Osteoblast (primary cell): ENCODE results near the gene CRIP1. TPM values are rescaled to one million over a fixed set of nuclear protein-coding genes. Genes with fewer than 3 reads are reported as not detected.

Experiments used
- DNase-seq: peaks from one replicate; pipeline ENCODE4 v3.0.0; 2011; ENCODE audit warnings: low spot score, mixed read lengths; ENCODE audit not compliant: insufficient read length; ENCODE audit errors: missing footprints
- H2AFZ ChIP-seq: 2 replicates; pipeline ENCODE4 v1.6.0; 2011; ENCODE audit warnings: mild to moderate bottlenecking, low read length
- H3K27ac ChIP-seq: 2 replicates; pipeline ENCODE4 v1.5.1; 2011; ENCODE audit warnings: mild to moderate bottlenecking, low read depth, low read length, moderate library complexity
- H3K27me3 ChIP-seq: 2 replicates; pipeline ENCODE4 v1.6.0; 2012; ENCODE audit warnings: mild to moderate bottlenecking, control low read depth, inconsistent platforms, low read length, moderate library complexity; ENCODE audit not compliant: insufficient read depth
- H3K36me3 ChIP-seq: 2 replicates; pipeline ENCODE4 v1.5.1; 2011; ENCODE audit warnings: mild to moderate bottlenecking, low read length, control low read depth, moderate library complexity; ENCODE audit not compliant: insufficient read depth
- H3K4me1 ChIP-seq: 2 replicates; pipeline ENCODE4 v1.5.1; 2011; ENCODE audit warnings: mild to moderate bottlenecking, low read length, control low read depth, moderate library complexity; ENCODE audit not compliant: insufficient read depth
- H3K4me2 ChIP-seq: 2 replicates; pipeline ENCODE4 v1.6.0; 2011; ENCODE audit warnings: mild to moderate bottlenecking, low read length; ENCODE audit not compliant: insufficient read depth
- H3K4me3 ChIP-seq: fragments of 200-600 bp; sonication (generic); 3 replicates; pipeline ENCODE4 v1.5.1; 2012; ENCODE audit warnings: mild to moderate bottlenecking, low read length, inconsistent platforms; ENCODE audit not compliant: insufficient read depth
- H3K79me2 ChIP-seq: 2 replicates; pipeline ENCODE4 v1.6.0; 2012; ENCODE audit warnings: mild to moderate bottlenecking, low read length, control low read depth, inconsistent platforms; ENCODE audit not compliant: insufficient read depth
- H3K9me3 ChIP-seq: 2 replicates; pipeline ENCODE4 v1.5.1; 2011; ENCODE audit warnings: low read depth, low read length, control low read depth
- H4K20me1 ChIP-seq: 2 replicates; pipeline ENCODE4 v1.6.0; 2012; ENCODE audit warnings: mild to moderate bottlenecking, low read length, control low read depth; ENCODE audit not compliant: insufficient read depth
- total RNA-seq: library from RNA; depleted of rRNA; stranded (reverse); fragments of >200 nt; gene quantifications from 2 replicates; pipeline ENCODE4 v1.2.3, GENCODE V29; 2012
- TF ChIP-seq, protein P1 (sequence below): IDR thresholded peaks from 2 replicates; pipeline ENCODE4 v1.5.1; 2011; ENCODE audit warnings: mild to moderate bottlenecking, low read depth, low read length, moderate library complexity; ENCODE audit errors: extremely low read depth

CRIP1 gene
- total RNA-seq, 1 donor = 8.7 TPM

DNA sequence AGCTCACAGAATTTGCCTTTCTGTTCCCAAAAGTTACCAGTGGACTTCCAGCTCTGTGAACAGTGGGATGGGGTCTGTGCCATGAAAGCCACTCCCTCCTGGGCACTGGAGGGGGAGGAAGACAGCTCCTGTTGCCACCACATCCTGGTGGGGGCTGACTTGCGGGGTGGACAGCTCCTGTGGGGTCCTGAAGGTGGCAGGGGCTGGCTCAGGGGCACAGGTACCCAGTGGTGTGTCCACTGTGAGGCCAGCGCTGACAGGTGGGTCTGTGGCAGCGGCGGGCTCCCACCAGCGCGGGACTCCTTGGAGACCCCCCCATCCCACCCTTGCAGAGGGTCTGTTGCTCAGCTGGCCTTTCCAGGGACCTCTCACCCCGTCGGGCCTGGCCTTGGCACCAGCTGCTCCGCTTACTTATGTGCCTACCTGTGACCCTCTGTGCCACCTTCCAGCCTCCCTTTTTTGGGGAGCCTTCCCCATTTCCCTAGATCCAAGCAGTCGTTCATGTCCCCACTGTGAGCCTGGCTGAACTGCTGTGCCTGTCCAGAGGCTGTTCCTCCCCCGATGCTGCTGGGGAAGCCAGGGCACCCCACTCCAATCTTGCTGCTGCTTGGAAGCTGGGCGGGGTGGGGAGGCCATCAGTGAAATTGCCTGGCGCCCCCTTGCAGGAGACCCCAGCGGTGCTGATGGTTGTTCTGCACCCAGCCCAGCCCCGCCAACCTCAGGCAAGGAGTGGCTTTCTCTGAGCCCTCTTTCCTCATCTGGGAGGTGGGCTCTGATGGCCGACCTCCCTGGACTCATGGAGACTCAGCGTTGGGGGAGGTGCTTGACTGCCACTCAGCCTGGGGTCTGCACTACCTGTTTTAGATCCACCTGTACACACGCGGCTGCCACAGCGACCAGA is 6.5 kb downstream of the CRIP1 start:
- Histone ChIP-seq H3K4me1 (peaks cover 3% of the 10 kb centered on the region), H3K79me2 (no peaks in the 10 kb centered on the region), H3K27me3 (no peaks in the 10 kb centered on the region), H3K27ac (no peak overlapping the region), H4K20me1 (peaks cover 2% of the 10 kb centered on the region), H3K4me2 (no peak overlapping the region), H3K4me3 (no peak overlapping the region), H3K9me3 (no peaks in the 10 kb centered on the region), H2AFZ (no peak overlapping the region), H3K36me3 (no peaks in the 10 kb centered on the region)
- DNase-seq = peak; percentile 83
- TF ChIP-seq, protein P1, sequence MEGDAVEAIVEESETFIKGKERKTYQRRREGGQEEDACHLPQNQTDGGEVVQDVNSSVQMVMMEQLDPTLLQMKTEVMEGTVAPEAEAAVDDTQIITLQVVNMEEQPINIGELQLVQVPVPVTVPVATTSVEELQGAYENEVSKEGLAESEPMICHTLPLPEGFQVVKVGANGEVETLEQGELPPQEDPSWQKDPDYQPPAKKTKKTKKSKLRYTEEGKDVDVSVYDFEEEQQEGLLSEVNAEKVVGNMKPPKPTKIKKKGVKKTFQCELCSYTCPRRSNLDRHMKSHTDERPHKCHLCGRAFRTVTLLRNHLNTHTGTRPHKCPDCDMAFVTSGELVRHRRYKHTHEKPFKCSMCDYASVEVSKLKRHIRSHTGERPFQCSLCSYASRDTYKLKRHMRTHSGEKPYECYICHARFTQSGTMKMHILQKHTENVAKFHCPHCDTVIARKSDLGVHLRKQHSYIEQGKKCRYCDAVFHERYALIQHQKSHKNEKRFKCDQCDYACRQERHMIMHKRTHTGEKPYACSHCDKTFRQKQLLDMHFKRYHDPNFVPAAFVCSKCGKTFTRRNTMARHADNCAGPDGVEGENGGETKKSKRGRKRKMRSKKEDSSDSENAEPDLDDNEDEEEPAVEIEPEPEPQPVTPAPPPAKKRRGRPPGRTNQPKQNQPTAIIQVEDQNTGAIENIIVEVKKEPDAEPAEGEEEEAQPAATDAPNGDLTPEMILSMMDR = no peak

DNA sequence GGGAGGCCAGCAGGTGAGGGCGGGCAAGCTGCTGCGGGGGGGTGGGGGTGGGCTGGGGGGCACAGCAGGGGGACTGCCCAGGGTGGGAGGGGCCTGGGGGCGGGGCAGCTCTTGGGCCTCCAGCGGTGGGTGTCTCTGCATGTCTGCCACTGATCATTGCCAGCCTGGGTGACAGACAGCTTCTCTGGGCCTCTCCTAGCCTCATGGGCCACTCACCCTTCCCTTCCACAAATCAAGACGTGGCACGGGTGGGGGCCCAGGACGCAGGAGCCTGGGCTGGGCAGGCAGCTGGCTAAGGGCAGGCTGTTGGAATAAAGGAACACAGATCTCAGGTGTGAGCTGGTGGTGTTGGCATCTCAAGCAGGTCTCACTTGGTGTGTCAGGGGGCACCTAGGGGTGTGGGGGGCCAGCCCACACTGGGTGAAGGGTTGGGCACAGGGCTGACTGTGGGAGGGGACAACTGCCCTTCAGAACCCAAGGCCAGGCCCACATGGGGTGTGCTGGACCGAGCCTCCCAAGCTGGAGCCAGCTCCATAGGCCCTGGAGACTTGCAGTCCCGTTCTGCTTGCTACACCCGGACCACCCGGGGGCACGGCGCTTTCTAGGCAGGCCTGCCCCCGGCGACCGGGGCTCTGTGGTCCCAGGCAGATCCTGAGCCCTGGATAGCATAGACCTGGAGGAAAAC is 7.4 kb downstream of the CRIP1 start:
- no peak overlapping the region for H3K4me2 ChIP-seq
- no peaks in the 10 kb centered on the region for H3K9me3 ChIP-seq
- H3K4me1 ChIP-seq = peaks cover 3% of the 10 kb centered on the region
- H3K36me3 ChIP-seq = no peaks in the 10 kb centered on the region
- H2AFZ ChIP-seq = no peak overlapping the region
- no peaks in the 10 kb centered on the region for H3K79me2 ChIP-seq
- TF ChIP-seq, protein P1 = no peak
- H3K27me3 ChIP-seq = no peaks in the 10 kb centered on the region
- DNase-seq = peak; percentile 72
- no peak overlapping the region for H3K4me3 ChIP-seq
- H4K20me1 ChIP-seq = peaks cover 2% of the 10 kb centered on the region
- H3K27ac ChIP-seq = no peak overlapping the region

- no peaks in the 10 kb centered on the region for H3K9me3 ChIP-seq
- no peaks in the 10 kb centered on the region for H3K79me2 ChIP-seq
- H2AFZ ChIP-seq = no peak overlapping the region
- H3K4me2 ChIP-seq = no peak overlapping the region
- H3K4me3 ChIP-seq = no peak overlapping the region
- peaks cover 2% of the 10 kb centered on the region for H4K20me1 ChIP-seq
- peaks cover 3% of the 10 kb centered on the region for H3K4me1 ChIP-seq
- H3K27me3 ChIP-seq = no peaks in the 10 kb centered on the region
- H3K36me3 ChIP-seq = no peaks in the 10 kb centered on the region
- TF ChIP-seq, protein P1 = no peak
- no peak overlapping the region for H3K27ac ChIP-seq
- DNase-seq = peak; percentile 85
Measured at GRCh38 chr14:105494606-105494929, 7.9 kb downstream of the CRIP1 start.
